ENCODE results near the gene KIAA0586. TPM values are rescaled to one million over a fixed set of nuclear protein-coding genes. Genes with fewer than 3 reads are reported as not detected.

KIAA0586 gene
- total RNA-seq: 10 to 100 TPM in 1 of 2 donors, 1 to 10 TPM in 1; 8.9 to 11.9 TPM

DNA sequence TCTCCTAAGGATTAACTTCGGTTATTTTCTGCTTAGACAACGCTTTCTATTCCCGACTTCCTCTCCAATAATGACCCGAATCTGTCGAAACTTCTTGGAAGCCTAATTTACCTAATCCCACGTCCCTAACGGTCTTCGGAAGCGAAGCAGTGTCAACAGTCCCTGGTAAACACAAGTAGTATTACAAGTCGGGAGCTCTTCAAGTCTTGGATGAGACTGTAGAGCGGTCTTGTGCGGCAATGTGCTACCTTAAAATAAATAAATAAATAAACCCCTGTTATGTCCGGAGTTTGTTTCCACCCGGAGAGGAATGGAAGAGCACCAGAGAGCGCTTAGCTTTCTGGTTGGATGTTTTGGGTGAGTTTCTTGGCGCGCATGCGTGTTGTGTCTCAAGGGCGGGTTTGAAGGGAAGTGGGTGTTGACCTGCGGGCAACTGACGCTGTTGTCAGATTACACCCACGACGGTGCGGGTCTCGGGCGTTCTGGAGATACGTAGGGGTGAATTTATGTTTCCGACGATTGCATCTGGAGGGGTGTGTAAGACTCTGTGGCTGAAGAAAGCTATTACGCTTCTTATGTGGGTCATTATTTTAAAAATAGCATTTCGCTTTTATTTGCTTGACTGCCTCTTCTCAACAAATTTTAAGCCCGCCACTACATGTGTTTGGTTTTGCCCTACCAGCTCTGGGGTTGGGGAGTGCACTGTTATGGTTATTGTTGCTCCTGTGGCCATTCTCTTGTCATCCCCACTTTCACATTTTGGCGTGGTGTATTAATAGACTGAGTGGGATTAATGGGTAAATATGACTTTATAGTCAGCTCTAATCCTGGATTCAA lies at the start of gene KIAA0586, which contains the start of gene TIMM9:
KIAA0586 (plus strand) TSS at position 439 of the 837 bp plus-strand sequence. CDS start 546 bp downstream, outside the sequence.
TIMM9 (minus strand) TSS at position 251 of the 837 bp plus-strand sequence. CDS start 15,586 bp downstream, outside the sequence.
- Histone ChIP-seq H3K27me3 (no peaks in the 10 kb centered on the region), H3K9me3 (no peaks in the 10 kb centered on the region), H3K4me1 (peaks cover 0 to 28% of the 10 kb centered on the region in 2 donors), H3K36me3 (peaks cover 19% of the 10 kb centered on the region), H3K4me3 (peak within 1 kb of the TSS; percentile 85 to 87), H3K27ac (peak within 1 kb of the TSS; percentile 92 to 97)
- TF ChIP-seq, protein P1, sequence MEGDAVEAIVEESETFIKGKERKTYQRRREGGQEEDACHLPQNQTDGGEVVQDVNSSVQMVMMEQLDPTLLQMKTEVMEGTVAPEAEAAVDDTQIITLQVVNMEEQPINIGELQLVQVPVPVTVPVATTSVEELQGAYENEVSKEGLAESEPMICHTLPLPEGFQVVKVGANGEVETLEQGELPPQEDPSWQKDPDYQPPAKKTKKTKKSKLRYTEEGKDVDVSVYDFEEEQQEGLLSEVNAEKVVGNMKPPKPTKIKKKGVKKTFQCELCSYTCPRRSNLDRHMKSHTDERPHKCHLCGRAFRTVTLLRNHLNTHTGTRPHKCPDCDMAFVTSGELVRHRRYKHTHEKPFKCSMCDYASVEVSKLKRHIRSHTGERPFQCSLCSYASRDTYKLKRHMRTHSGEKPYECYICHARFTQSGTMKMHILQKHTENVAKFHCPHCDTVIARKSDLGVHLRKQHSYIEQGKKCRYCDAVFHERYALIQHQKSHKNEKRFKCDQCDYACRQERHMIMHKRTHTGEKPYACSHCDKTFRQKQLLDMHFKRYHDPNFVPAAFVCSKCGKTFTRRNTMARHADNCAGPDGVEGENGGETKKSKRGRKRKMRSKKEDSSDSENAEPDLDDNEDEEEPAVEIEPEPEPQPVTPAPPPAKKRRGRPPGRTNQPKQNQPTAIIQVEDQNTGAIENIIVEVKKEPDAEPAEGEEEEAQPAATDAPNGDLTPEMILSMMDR (IDR thresholded peaks at IDR 0.05): no peak
- DNase-seq (ENCODE audit: low spot score): peak; percentile 97

DNA sequence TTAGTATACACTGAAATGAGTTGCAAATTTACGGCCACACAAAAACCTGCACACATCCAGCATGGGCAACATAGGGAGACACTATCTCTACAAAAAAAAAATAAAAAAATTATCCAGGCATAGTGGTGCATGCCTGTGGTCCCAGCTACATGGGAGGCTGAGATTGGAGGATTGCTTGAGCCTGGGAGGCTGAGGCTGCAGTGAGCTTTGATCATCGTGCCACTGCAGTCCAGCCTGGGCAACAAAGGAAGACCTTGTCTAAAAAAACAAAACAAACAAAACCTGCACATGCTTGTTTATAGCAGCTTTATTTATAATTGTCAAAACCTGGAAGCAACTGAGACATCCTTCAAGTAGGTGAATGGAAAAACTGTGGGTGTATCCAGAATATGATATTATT lies 36.7 kb upstream of the KIAA0586 start:
- TF ChIP-seq, protein P1 (IDR thresholded peaks at IDR 0.05): no peak
- Histone ChIP-seq H3K27me3 (no peaks in the 10 kb centered on the region), H3K27ac (no peak overlapping the region), H3K36me3 (no peaks in the 10 kb centered on the region), H3K4me3 (no peak overlapping the region), H3K4me1 (peaks cover 0 to 6% of the 10 kb centered on the region in 2 donors), H3K9me3 (no peaks in the 10 kb centered on the region)
- DNase-seq (ENCODE audit: low spot score): no peak

DNA sequence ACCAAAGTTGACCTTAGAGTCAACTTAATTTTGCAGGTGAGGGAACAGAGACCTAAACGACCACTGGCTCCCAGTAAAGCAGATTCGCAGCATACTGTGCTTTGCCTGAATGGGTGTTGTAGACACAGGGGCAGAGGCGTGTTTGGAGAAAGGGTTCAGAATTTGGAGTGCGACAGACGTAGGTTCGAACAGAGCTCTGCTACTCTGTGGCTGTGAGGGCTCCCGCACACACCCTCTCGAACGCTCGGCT lies 32.0 kb upstream of the KIAA0586 start:
- Histone ChIP-seq H3K4me3 (peak overlapping the region; percentile 41 to 58), H3K27ac (peak overlapping the region in 1 of 2 donors; percentile 41), H3K9me3 (no peaks in the 10 kb centered on the region), H3K4me1 (peaks cover 0 to 10% of the 10 kb centered on the region in 2 donors), H3K36me3 (no peaks in the 10 kb centered on the region), H3K27me3 (no peaks in the 10 kb centered on the region)
- DNase-seq (ENCODE audit: low spot score): no peak
- TF ChIP-seq, protein P1 (IDR thresholded peaks at IDR 0.05): no peak

DNA sequence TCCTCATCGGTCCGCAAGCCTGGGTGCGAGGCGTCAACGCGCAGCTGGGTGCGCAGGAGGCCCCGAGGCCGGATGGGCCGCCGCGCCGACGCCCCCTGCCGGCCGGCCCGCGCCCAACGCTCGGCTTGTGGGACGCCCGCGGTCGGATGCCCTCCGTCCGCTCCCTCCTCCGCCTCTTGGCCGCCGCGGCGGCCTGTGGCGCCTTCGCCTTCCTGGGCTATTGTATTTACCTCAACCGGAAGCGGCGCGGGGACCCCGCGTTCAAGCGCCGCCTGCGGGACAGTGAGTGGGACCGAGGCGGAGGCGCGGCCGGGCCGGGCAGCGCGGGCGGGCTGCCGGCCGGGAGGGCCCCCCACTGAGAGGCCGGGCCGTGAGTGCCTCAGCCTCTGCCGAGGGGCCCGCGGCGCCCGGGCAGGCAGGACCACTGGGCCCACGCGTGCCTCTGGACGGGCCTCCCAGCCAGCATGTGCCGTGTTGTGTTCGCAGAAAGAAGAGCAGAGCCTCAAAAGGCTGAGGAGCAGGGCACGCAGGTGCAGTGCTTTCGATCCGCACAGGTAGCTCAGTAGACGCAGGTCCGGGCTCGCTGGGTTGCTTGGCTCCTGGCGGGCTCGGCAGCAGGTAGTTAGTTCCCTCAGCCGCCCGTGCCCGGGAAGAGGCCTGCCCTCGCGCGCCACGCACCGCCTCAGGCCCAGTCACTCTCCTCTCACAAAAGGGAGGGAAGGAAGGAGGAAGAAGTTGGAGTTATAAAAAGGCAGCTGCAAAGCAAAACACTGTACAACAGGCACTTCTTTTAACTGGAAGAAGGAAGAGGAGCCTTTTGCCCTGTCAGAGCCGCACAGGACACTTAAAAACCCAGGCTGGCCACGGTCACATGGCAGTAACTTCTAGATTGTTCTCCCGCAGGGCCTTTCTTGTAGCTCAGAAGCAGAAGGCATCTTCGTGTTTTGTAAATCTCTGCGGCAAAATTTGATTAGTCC lies 31.4 kb upstream of the KIAA0586 start, which contains the start of gene TOMM20L:
TOMM20L (plus strand) TSS at position 119 of the 977 bp plus-strand sequence; CDS start at position 147, 28 bp downstream.
- H3K4me3 ChIP-seq: peak within 1 kb of the TSS; percentile 41 to 58
- peaks cover 0 to 10% of the 10 kb centered on the region in 2 donors for H3K4me1 ChIP-seq
- H3K27ac ChIP-seq: peak within 1 kb of the TSS; percentile 20 to 41
- H3K27me3 ChIP-seq: no peaks in the 10 kb centered on the region
- peak; percentile 62 for DNase-seq (ENCODE audit: low spot score)
- no peaks in the 10 kb centered on the region for H3K9me3 ChIP-seq
- TF ChIP-seq, protein P1 (IDR thresholded peaks at IDR 0.05): peak; percentile 80 to 94
- no peaks in the 10 kb centered on the region for H3K36me3 ChIP-seq

DNA sequence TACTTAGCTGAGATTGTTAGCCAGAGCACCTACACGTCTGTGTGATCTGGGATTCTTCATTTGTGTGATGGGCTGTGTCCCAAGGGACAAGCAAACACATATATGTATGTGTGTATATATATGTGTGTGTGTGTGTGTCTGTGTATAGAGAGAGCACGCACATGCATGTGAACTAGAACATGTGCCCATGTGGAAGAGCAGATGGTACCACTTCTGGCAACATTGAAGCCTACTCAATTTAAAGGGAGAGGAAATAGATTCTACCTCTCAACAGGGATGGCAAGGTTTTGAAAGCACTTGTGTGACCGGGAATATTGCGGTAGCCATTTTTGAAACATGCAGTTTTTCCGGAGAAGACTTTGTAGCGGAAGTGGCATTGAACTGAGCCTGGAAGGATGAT lies 30.4 kb upstream of the KIAA0586 start:
- peaks cover 0 to 10% of the 10 kb centered on the region in 2 donors for H3K4me1 ChIP-seq
- H3K9me3 ChIP-seq: no peaks in the 10 kb centered on the region
- TF ChIP-seq, protein P1 (IDR thresholded peaks at IDR 0.05): no peak
- H3K27me3 ChIP-seq: no peaks in the 10 kb centered on the region
- H3K4me3 ChIP-seq: no peak overlapping the region
- H3K27ac ChIP-seq: no peak overlapping the region
- no peak for DNase-seq (ENCODE audit: low spot score)
- H3K36me3 ChIP-seq: no peaks in the 10 kb centered on the region

All from right atrium auricular region (tissue), 2 donors.